ENCODE measurements around the gene GPRC5C.

GPRC5C gene

DNA sequence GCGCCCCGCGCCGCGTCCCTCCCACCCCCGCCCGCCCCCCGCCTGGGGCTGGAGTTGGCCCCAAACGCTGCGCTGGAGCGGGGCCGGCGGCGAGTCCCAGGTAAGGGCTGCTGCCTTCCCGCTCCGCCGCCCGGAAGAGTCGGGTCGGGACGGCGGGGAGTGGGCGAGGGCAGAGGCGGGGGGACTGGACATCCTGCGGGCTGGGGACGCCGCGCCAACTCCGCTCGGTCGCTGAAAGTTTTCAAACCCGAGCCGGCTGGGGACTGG is 469 bp downstream of the GPRC5C start:
- no peak for DNase-seq

DNA sequence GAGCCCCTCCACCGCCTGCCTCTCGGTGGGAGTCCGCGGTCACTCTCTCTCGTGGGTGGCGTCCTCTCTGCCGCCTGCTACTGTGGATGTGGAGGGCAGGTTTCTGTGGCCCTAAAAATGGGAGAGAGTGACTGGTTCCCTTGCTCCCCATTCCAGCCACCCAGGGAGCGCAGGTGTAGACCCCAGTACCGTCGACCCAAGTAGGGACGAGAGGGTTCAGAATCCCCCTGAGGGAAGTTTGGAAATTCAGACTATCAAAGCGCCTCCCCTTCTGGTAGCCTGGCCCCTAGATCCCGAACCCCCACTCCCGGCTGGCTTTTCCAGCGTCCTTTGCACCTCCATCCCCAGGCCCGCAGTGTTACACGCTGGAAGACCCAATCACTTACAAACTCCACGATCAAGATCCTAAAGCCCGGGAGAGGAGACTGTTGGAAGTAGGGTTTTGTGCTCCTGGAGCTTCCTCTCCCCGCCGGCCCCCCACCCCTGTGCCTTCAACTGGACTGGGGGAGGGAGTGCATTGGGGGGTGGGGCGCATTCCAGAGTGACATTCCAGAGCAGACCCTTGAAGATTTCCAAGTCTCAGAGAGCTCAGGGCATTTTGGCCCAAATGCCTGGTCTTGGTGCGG is 991 bp downstream of the GPRC5C start:
- no peak for DNase-seq

- no peak for DNase-seq
Measured at GRCh38 chr17:74433421-74434121, 1.7 kb downstream of the GPRC5C start.

GRCh38 chr17:74435775-74436359 is 4.0 kb downstream of the GPRC5C start:
- no peak for DNase-seq

DNA sequence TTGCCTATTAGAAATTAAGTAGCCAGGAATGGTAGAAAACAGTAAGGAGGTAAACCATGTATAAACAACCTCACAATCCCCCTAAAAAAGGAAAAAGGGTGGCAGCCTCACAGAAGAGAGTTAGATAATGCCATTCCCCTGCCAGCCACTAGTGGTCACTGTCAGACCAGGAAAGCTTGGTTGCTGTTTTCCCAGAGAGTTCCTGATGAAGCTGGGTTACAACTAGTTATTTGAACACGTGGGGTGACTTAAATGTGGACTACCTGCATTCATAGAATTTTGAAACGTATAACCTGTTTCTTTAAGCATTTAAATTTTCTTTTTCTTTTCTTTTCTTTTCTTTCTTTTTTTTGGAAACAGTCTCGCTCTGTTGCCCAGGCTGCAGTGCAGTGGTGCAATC is 5.8 kb downstream of the GPRC5C start:
- DNase-seq = no peak

GRCh38 chr17:74439691-74440567 is 8.0 kb downstream of the GPRC5C start:
- peak in 1 of 58 donors; percentile 6 for DNase-seq

GRCh38 chr17:74441537-74441936 is 9.6 kb downstream of the GPRC5C start:
- no peak for DNase-seq

- no peak for DNase-seq
Measured at GRCh38 chr17:74442291-74442669, 10.4 kb downstream of the GPRC5C start.

DNA sequence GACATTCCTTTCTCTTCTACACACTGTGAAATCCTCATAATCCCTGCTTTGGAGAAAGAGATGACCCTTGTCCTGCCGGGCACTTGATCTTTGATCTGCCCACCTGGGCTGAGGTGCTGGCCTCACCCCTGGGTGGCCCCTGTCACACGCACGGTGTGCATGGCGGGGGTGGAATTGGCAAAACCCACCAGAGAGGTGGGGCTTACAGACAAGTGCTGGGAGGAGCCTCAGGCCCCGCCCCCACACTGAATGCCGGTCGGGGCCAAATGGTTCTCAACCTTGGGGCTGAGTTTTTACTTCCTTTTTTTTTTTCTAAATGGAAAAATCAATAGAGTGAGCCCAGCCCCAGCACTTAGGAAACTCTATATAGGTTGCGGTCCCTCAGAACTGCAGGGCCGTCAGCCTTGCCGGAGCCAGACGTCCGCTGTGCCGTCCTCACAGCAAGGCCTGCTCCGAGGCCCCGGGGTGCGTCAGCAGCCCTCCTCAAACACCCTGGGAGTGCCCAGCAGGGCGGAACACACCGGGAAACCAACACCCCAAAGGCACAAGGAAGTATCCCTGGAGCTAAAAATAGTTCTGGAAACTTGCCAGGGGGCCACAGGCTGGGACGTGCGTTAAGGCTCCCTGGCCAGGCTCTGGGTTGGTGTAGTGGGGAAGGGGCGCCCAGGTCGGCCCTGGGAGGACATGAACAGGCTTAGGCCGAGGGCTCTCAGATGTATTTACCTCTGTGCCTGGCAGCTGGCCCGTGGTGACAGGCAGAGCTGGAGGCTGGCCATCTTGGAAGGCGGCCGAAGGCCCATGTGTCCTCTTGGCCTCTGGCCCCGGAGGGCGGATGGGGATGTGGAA is 11.0 kb downstream of the GPRC5C start:
- peak in 50 of 58 donors; percentile 29 to 86 (median 60) for DNase-seq

DNA sequence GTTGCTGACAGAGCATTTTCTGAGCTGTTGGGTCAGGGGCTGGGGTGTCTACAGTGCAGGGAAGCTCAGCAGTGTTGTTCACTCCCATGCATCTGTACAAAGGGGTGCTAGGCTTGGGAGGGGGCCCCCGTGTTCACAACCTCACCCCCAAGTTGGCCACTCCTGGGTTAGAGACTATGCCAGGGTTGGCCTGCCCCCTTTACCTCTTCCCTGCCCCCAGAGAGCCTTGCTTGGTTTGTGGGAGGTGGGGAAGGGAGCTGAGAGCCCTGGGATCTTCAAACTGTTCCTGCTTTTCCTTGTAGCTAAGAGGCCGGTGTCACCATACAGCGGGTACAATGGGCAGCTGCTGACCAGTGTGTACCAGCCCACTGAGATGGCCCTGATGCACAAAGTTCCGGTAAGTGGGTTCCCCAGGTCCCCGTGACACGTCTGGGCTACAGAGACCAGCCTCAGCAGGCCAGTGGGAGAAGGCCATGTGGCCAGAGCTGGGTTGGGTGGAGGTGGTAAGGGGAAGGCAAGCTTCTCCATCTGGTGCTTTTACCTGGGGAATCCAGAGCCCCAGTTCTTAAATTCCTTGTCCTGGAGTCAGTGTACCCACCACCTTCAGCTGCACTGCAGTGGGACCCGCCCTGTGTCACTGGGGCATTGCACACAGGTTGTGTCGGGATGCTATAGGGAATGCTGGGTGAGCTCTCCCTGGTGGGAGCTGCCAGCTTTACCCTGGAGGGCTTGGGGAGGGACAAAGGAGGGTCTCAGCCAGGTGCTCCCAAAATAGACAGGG is 11.8 kb downstream of the GPRC5C start:
- DNase-seq = no peak

DNA sequence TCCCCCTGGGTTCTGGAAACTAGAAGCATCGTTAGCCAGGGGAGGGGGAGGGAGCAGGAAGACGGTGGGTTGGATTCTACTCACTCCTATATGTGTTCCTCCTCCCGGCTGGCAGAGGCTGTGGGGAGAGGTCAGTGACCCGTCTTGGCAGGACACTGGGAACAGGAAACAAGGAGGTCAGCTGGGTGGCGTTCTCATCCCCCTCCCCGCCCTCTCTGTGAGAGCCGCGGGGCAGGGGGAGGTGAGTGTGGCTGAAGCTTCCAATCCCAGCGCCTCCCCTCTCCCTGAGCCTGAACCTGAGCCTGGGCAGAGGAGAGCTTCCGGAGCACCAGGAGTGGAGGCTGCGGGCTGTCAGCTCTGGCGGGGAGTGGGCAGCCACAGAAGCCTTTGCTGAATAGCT is 12.5 kb downstream of the GPRC5C start:
- DNase-seq = no peak

DNA sequence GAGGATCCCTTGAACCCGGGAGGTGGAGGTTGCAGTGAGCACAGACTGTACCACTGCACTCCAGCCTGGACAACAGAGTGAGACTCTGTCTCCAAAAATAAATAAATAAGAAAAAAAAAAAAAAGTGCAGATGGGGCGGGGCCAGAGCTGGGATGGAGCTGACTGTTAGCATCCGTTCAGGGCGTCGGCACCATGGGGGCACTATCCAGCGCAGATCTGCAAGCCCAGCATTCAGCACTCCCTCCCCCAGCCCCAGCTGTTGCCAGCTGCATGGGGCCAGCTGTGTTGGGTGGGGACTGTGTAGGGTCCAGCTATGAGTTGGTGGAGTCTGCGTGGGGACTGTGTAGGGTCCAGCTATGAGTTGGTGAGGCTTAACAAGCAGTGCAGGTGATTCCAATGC is 13.3 kb downstream of the GPRC5C start:
- DNase-seq = no peak

DNA sequence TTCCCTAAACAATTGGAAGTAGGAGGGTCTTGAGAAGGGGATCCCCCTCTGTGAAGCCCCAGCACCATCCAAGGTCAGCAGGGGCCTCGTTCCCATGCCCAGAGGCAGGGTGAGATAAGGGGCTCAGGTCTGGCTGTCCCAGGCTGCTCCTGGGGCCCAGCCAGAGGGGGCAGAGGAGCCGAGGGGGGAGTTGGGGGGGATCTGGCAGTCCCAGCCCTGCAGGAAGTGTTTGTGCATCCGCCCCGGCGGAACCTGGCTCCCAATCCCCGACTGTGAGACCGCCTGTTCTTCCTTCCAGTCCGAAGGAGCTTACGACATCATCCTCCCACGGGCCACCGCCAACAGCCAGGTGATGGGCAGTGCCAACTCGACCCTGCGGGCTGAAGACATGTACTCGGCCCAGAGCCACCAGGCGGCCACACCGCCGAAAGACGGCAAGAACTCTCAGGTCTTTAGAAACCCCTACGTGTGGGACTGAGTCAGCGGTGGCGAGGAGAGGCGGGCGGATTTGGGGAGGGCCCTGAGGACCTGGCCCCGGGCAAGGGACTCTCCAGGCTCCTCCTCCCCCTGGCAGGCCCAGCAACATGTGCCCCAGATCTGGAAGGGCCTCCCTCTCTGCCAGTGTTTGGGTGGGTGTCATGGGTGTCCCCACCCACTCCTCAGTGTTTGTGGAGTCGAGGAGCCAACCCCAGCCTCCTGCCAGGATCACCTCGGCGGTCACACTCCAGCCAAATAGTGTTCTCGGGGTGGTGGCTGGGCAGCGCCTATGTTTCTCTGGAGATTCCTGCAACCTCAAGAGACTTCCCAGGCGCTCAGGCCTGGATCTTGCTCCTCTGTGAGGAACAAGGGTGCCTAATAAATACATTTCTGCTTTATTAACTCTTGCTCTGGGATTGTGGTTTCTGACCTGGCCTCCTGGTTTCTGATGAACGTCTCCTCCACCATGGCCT is 14.9 kb downstream of the GPRC5C start:
- peak in 7 of 58 donors; percentile 25 to 75 (median 43) for DNase-seq

GRCh38 chr17:74447628-74448159 is 15.8 kb downstream of the GPRC5C start:
- no peak for DNase-seq

DNA sequence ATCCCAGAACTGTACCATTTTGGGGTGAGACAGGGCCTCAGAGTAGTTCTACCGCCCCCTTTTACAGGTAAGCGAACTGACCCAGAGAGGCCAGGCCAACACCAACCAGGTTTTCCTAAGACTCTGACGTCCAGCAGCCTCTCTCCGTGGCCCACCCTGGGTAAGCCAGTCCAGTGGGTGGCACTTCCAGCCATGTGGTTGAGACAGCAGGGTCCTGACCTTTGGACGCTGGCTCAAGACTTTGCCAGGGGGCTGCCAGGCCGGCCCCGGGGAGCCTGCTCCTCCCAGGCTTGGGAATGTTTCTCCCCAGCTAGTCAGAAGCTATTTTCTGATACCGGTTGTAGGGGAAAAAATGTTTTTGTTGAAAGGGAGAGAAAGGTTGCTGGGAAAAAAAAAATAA is 16.9 kb downstream of the GPRC5C start:
- DNase-seq = no peak

DNA sequence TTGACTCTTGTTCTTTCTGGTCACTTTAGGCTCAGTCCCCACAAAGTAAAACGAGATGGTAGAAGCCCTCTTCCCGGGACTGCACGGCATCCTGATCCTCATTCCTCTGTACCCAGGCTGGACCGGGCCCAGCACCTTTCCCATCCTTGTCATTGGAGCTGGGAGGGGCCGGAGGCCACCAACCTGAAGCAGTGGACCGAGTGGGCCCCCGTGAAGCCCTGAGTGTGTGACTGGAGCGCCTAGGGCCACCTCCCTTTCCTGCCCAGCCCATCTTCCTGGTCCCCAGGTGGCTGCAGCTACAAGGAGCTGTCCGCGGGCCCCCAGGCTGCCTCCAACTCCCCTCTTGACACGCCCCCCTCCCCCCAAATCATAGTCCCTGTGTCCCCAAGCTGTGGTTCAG is 17.4 kb downstream of the GPRC5C start:
- no peak for DNase-seq

DNA sequence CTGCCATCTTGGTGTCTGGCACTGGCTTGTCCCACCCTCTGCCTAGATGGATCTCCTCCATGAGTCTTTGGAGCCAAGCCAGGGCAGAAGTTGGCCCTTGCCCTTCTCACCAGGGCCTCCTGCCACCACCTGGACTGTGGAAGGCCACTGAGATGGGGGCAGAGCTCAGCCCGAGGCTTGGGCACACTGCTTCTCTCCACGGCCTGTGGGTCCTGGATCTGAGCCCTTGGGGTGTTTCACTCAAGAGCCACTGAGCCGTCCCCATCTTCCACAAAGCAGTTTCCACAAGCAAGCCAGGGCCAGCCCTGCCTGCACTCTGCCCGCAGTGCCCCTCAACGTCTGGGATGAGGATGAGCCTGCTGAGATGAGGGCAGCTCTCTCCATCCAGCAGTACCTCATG is 17.9 kb downstream of the GPRC5C start:
- no peak for DNase-seq

DNA sequence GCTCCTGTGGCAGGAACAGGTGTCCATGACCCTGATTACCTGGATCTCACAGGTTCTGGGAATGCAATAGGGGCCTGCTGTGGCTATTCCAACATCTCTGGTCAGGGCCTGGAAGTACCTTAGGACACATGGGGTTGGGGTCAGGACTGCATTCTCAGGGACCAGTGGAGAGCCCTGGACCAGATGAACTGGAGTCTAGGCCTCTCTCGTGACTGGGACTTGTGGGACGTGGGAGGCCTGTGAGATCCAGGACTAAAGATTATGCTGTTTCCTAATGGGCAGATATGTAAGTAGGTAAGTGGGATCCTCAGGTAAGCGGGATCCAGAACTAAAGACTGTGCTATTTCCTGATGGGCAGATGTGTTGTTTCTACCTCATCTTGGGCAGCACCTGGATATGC is 18.3 kb downstream of the GPRC5C start:
- no peak for DNase-seq

- DNase-seq = no peak
Measured at GRCh38 chr17:74450925-74451403, 19.1 kb downstream of the GPRC5C start.

Measured in anterior cingulate cortex (tissue), 58 donors.